ENCODE data around the gene LIPC.

LIPC gene

DNA sequence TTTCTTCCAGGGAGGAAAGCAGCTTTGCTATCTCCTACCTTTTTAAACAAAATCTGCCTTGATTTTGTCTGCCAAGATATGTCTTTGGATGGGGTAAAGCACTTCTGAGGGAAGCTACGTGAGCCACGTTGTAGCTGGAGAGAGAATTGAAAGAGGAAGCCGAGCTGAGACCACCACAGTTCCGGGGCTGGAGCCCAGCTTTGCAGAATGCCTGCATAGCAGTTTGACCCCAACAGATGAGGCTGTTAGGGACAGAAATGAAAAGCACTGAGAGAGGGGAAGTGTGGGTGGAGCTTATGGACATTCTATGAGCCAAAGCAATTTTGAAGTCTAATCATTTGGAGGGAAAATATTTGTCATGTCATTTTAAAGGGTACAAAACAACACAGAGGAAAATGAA is 45.4 kb downstream of the LIPC start:
- no peak for DNase-seq

DNA sequence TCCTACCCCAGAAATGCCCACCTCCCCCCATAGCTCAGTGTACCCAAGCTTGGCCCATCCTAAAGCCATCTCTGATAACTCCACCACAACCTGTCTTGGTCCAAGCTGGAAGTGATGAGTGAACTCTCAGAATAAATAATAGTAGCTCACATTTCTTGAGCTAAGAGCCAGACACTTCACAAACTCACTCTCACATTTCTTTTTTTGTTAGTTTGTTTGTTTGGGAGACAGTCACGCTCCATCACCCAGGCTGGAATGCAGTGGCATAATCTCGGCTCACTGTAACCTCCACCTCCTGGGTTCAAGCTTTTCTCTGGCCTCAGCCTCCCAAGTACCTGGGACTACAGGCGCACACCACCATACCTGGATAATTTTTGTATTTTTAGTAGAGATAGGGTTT is 46.2 kb downstream of the LIPC start:
- no peak for DNase-seq

DNA sequence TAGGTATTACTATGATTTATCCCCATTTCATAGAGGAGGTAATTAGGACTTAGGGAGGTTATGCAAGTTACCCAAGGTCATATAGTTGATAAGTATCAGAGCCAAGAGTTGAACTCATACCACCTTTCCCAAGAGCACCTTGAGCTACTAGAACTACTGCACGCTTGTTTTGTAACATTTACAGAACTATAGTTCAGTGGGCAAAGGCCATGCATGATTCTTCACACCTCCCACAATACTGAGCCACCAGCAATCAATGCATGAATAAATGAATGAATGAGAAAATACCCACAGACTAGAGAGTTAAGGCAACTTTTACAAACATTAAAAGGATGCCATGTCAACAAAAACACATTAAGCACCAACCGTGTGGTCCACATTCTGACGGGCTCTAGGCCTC is 46.8 kb downstream of the LIPC start:
- no peak for DNase-seq

DNA sequence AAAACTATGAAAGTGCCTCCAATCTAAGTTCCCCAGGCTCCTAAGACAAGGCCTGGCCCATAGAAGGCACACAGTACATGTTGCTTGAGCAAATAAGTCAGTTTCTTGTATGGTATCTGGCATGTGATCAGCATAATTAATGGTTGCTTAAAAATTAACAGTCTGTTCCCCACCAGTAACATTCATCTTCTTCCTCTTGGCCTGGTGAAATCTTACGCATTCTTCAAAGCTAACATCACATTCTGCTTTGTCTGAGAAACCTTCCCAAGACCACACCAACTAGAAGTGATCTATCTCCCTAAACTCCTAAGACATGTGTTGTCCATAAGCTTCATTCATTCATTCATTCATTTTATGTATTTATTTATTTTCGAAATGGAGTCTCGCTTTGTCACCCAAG is 48.1 kb downstream of the LIPC start:
- DNase-seq, result no peak

DNA sequence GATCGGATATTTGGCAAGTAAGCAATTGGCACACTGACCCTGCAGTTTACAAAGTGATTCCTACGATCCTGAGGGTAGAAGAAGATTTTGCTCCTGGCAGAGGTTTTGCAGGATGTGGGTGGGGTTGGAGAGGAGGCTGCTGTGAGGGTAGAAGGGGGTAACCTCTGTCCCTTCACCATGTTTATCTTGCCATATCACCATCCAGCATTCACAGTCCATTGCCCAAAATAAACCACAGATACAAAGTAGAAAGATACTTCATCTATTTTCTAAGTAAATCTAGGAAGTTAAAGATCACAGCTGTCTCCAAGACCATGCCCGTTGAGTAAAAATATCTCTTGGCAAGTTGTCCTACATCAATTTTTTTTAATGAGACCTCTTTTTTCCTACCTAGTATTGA is 51.6 kb downstream of the LIPC start:
- no peak for DNase-seq

DNA sequence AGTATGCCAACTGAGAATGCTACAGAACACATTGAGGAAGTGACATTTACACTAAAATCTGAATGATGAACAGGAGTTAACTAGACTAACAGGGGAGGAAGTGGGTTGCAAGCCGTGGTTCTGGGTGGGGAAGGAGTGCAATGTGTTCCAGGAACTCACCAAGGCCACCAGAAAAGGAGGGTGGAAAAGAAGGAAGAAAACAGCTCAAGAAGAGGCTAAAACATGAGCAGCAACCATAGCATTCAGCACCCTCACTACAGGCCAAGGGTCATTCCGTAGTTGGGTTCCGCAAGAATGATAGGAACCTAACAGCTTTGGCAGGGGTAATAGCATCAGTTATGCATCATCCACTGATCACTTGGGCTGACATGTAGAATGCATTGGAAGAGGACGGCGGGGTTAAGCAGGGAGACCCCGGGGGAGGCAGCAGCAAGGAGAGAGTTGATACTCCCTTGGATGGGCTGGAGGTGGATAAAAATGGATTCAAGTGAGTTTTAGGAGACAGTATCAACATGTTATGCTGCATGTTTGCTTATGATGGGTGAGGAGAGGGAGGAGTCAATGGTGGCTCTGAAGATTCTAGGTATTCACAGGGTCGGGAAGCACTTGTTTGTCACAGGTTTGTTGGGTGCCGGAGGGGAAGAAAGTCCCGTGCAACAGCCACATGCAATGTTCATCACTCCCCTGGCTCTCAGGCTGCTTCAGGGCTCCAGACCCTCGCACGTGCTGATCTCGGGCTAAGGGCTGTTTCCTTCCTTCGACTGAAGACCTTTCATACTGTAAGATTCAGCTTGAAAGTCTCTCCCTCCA is 53.2 kb downstream of the LIPC start:
- DNase-seq, result no peak

DNA sequence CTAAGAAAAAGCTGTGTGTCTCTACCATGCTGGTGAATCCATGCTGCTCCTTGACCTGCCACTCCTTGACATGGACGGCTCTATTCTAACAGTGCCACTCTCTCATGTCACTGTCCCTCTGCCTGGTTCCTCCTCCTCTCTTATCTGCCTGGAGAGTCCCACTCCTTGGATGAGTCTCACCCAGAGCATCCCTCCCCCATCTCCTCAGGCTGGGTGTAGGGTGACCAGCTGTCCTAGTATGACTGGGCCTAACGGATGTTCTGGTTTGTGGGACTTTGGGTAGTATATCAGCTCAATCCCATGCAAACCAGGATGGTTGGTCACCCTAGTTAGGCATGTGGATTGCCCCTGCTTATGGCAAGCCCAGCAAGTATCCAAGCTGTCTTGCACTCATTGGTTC is 54.3 kb downstream of the LIPC start:
- peak; percentile 64 to 73 for DNase-seq

DNA sequence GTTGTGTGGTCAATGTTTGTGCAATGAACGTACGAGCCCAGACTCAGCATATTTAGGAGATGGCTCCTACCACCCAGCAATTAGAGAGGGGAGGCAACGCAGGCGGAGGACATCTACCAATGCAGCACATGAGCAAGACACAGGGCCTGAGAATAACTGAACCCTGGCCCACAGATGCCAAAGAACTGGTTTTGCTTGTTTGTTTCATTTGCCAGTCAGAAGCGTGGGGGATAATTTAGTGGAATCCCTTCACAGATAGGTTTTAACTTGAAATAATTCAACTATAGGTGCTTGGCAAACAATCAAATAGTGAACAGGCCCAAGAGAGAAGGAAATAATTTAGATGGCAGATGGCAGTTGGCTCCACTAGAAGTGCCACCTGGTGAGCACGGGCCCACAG is 54.8 kb downstream of the LIPC start:
- DNase-seq, result no peak

DNA sequence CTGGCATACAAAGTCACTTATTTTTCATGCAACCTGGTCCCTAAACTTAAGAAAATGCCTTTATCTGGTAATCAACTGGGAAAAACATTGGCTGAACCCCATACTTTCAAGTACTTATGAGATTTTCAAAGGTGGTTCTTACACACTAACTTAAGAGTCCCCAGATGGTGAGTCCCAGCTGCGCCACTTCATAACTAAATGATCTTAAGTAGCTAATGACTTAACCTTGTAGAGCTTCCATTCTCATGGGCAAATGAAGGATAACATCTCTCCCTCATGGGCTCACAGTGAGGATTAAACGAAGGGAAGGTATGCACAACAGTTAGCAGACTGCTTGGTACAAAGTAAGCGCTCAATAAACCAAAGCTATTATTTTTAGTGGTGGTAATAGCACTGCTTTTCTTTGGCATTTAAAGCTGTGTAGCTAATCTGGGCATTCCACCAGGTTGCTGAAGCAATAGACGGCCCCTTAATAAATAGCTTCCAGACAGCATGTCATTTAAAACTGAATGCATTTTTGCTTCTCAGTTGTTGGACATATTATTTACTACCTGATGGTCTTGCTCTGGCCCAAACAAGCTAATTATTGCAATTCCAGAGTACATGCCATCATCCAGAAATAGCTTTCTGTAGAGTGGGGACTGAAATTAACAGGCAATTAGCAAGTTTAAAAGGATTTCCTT is 55.4 kb downstream of the LIPC start:
- peak; percentile 100 for DNase-seq

DNA sequence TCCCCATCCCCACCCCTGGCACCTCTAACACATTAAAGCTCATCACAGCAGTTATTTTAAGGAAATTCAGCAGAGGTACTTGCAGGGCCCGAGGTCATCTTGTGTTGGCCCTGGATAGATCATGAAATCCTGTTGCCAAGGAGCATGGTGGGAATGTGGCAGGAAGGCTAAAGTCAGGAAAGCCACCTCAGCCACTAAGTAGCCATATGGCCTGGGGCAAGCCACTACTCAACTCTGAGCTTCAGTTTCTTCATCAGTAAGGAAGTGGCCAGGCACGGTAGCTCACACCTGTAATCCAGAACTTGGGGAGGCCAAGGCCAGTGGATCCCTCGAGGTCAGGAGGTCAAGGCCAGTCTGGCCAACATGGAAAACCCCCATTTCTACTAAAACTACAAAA is 55.9 kb downstream of the LIPC start:
- peak; percentile 49 to 62 for DNase-seq

DNA sequence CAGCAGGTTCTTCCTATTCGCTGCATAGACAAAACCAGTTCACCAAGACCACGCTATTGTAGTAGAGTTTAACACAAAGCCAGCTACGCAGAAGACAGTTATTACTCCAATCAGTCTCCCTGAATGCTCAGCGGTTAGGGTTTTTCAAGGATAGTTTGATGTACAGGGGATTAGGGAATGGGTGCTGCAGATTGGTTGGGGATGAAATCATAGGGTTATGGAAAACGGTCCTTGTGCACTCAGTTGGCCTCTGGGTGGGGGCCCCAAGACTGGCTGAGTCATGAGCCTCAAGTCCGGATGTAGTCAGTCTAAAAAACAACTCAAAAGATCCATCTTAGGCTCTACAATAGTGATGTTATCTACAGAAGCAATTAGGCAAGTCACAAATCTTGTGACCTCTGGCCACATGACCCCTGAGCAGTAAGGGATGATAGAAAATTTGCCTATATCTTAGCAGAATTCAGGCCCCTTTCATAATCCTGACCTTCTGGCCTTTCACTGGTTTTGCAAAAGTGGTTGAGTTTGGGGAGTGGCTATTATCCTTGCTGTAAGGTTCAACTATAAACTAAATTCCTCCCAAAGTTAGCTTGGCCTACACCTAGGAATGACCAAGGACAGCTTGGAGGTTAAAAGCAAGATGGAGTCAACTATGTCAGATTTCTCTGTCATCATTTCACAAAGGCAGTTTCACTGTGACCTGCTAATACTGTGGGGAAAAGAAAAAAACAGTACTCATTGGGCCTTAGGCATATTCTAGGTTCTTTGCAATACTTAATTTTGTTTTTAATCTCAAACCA is 57.7 kb downstream of the LIPC start:
- DNase-seq, result no peak

DNA sequence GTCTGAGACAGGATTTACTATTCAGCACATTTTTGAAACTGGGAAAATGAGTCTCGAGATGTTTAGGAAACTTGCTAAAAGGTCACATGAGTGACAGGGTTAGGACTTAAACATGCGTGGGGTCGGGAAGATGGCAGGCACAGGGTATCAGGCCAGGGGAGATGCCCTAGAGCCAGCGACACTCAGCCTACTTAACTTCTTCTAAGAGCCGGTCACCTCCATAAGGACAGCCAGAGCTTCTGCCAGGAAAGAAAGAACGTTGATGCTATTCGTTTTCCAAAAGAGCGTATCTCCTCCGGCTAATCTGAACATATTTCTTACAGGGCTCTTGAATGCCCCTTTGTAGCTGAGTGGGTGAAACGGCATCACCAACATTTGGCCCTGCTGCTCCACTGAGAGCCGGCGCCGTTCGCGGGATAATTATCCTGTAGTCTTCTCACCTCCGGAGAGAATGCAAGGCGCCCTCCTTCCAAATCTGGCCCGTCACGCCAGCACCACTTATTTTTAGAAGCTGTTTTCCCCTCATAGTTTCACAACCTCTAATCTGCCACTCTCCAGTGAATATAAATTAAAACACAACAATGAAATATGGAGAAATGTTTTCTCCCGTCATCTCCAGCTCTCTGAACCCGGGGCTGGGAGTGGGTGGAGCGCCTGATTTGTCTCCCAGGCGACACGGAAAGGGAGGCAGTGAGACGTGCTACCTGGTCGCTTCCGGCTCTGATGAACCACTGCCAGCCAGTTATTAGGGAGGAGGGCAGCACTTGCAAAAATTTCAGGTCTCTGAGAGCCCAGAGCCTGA is 58.5 kb downstream of the LIPC start:
- DNase-seq, result no peak

DNA sequence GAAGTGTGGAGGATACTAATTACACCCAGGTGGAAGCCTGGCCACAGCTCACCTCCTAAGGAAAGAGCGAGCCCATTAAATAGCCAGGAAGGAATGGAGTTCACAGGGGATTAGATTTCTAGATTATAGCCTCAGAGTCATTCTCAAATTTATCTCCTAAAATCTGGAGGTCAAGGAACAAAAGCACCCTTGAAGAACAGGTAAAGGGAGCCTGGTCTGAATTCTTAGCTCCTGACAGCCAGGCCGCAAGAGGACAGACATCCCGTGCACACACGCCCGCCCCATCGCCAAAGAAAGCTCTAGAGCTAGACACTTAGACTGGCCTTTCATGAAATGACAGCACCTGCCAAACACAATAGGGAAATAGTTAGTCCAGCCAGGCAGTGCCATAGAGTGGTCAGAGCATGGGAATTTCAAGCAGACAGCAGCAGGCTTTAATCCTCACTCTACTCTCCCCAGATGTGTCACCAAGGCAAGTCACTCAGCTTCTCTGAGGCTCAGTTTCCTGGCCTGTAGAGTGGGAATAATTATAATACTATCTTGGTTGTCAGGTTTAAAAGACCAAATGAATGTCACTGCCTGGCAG is 59.2 kb downstream of the LIPC start:
- DNase-seq, result no peak

DNA sequence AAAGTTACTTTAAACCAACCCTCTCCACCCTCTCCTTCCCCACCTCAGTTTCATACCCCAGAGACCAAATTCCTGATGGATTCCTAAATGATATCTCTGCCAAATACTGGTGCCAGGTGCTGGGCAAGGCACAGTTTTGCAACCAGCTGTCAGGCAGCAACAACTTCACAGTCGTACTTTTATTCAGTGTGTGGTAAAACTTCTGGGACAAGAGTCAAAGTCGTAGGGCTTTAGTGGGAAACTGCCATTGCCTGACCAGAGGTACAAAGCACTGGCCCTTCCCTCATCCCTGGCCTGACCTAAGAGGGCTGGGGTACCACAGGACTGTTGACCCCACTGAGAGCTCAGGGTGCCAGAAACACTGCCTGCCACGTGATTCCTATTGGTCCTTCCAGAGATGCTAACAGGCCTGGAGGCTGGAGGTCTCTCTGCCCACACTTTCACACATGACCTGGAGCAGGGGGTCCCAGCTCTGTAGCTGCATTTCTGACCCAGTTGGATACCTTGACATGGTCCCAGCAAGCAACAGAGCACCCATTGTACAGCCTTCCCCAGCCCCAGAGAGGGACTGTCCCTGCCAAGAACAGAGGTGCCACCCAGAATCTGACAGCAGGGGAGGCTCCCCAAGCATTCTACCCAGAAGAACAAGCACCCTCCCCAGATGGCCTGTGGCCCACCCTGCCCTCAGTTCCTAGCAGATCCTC is 59.9 kb downstream of the LIPC start:
- DNase-seq, result peak; percentile 22 to 55

DNA sequence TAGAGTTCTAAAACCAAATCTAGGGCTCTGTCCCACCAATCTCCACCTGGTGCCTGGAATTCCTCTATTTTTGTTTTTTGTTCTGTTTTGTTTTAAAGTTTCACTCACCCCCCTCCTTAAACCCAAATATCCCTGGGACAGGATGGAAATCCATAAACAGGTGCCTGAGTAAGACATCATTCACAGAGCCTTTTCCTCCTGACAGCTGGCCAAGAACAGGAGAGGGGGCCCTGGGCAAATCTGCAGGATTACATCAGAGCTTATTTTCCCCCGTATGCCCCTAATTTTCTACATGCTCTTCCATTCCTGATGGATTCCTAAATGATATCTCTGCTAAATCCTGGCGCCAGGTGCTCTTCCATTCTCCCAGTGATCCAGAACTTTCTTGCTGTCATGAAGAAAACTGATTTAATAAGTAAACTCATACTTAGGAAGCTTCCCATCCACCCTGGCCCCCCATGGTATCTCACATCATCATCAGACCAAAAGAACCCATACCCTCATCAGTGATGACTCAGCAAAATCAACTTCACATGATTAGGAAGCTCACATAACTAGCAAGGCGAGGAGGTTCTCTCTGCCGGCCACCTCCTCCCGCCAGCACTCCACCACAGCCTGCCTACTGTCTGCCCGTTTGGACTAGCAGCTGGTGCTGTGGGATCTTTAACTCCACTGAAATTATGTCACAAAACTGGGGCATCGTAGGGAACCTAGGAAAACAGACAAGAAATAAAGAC is 61.0 kb downstream of the LIPC start:
- peak; percentile 99 for DNase-seq

DNA sequence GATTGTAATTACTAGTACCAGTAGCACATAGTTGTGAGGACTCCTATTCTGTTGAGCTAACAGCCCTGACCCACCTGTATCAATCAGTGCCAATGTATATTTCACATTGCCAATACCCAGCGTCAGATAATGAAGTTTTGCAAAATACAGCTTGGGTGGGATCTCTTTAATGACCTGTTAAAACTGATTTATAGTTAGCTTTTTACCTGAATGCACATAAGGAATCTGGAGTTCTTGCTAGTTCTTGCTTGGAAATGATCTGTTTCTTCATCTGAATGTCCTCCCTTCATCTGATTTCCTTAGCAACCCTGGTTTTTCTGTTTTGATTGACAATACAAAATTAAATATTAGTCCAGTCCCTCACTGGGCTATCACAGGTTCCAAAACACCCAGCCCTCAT is 62.8 kb downstream of the LIPC start:
- no peak for DNase-seq

DNA sequence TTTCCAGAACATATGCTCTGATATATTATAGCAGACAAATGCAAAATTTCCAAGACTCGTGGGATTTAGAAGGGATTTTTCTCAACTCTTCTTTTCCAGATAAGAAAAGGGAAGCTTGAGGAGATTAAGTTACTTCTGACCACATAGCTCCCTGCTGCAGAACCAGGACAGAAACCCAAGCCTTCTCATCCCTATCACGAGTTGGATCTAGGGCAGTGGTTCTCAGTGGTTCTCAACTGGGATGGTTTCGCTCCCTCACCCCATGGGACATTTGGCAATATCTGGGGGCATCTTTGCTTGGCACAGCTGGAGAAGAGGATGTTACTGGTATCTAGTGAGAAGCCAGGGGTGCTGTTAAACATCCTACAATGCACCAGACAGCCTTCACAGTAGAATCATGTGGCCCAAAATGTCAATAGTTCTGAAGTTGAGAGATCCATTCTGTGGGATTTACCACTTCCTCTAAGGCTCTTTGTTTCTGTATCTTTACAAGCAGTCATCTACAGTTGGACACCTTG is 64.2 kb downstream of the LIPC start:
- DNase-seq, result no peak

DNA sequence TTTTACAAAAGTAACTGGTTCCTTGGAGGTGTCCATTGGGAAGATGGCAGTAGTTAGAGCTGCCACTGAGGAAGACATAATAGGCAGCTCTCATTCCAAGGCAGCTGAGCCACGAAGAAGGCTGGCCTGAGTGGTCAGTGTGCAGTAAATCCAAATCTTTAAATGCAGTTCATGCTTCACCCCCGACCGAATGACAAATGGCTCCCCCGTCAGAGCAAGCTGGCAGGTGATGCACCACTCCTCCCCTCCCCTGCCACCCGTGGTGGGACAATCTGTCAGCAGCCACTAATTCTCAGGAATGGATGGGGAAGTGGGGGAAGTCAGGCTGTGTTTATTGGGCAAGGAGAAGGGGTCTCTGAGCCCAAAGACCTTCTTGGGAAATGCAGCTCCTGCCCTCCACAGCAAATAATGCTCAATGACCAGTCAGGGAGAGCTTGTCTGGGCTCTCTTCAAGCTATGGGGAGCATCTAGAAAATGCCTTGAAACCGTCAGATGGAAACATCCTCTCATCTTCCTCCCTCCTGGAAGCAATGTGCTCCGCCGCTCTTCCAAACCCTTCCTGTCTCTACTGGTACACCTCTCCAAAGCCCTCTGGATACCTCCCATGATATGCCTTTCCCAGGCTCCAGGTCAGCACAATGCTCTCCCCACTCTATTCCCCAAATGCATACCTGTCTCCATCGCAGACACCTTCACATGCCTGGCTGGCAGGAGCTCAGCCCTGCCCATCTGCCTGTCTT is 65.4 kb downstream of the LIPC start:
- DNase-seq, result peak; percentile 90 to 93

DNA sequence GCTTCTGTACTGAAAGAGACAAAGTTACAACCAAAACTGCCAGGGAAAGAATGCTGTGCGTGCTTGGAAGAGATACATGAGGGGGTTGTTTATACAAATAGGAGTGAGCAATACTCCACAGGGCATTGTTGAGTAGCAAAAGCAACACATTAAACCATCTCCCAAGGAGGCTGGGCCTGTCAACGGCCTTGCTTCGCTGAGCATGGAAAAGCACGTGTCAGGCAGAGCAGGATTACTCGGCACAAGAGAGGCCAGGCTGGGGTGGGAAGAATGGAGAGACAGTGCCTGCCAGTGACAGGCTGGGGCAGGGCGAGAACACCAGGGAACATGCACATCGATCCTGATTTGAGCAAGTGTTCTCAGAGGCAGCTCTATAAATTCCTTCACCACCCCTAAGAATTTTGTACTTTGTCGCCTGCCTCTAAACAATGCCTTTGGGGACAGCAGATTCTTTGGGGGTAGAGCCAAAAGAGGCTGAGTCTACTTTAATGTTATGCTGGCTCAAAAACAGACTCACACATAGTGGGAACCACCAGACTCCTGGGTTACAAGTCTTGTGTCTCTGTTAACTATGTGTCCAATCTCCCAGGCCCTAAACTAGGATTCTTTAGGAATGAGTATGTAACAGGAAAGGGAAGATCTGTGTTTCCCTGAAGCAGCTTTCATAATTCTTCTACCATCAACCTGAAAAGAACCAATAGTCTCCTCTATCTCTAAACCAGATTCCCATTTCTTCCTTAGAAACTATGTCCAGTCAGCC is 67.2 kb downstream of the LIPC start:
- DNase-seq, result no peak

Measured in NCI-H524 (cell line).